ENCODE results near the gene PHACTR3. TPM values are rescaled to one million over a fixed set of nuclear protein-coding genes. Genes with fewer than 3 reads are reported as not detected.

The PHACTR3 gene
- total RNA-seq, 2 experiments from 2014 or later, result not detected

DNA sequence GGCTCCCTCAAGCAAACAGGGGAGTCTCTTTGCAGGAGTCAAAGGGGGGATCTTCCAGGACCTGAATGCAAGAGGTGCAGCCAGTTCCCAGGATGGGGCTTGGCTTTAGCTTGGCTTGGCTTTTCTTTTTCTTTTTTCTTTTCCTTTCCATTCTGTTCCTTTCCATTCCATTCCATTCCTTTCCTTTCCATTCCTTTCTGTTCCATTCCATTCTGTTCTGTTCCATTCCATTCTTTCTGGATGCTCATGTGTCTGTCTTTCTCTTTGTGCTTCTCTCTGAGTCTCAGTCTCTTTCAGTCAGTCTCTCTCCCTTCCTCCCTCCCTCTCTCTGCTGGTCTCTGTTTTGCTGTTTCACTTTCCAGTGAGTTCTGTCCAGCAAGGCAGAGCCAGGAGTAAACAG is 163.3 kb downstream of the PHACTR3 start:
- H3K27me3 Mint-ChIP-seq, result peaks cover 3% of the 10 kb centered on the region
- no peaks in the 10 kb centered on the region for H3K9me3 Mint-ChIP-seq
- CTCF ChIA-PET, result no interaction called here
- no peak for ATAC-seq
- H3K27ac Mint-ChIP-seq, result no peak overlapping the region
- TF ChIP-seq, protein P1, sequence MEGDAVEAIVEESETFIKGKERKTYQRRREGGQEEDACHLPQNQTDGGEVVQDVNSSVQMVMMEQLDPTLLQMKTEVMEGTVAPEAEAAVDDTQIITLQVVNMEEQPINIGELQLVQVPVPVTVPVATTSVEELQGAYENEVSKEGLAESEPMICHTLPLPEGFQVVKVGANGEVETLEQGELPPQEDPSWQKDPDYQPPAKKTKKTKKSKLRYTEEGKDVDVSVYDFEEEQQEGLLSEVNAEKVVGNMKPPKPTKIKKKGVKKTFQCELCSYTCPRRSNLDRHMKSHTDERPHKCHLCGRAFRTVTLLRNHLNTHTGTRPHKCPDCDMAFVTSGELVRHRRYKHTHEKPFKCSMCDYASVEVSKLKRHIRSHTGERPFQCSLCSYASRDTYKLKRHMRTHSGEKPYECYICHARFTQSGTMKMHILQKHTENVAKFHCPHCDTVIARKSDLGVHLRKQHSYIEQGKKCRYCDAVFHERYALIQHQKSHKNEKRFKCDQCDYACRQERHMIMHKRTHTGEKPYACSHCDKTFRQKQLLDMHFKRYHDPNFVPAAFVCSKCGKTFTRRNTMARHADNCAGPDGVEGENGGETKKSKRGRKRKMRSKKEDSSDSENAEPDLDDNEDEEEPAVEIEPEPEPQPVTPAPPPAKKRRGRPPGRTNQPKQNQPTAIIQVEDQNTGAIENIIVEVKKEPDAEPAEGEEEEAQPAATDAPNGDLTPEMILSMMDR (IDR thresholded peaks at IDR 0.05), result no peak
- no peak overlapping the region for H3K4me3 Mint-ChIP-seq
- H3K4me1 Mint-ChIP-seq (ENCODE audit: low read depth), result no peaks in the 10 kb centered on the region
- DNase-seq, result no peak
- intact Hi-C loops (cut with micrococcal nuclease), result no loop called here
- H3K36me3 Mint-ChIP-seq (ENCODE audit: low read depth), result no peaks in the 10 kb centered on the region
- POLR2A ChIA-PET, result no interaction called here

DNA sequence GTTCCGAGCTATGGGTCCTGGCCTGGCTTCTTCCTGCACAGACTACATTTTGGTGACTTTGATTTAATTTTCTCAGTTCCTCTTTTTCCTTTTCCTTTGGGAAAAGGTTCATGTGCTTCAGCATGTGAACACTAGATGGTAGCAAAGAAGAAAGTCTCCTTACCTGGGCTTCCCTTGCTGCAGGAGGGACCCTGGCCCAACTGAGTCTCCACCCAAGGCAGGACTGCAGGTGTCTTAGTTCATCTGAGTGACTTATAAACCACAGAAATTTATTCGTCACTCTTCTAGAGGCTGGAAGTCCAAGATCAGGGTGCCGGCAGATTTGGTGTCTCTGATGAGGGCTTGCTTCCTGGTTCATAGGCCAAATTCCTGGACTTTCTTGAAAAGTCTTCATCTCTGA is 165.9 kb downstream of the PHACTR3 start:
- DNase-seq, result no peak
- intact Hi-C loops (cut with micrococcal nuclease), result no loop called here
- H3K9me3 Mint-ChIP-seq, result no peaks in the 10 kb centered on the region
- ChIA-PET CTCF (no interaction called here), POLR2A (no interaction called here)
- H3K27ac Mint-ChIP-seq, result no peak overlapping the region
- H3K36me3 Mint-ChIP-seq (ENCODE audit: low read depth), result no peaks in the 10 kb centered on the region
- H3K27me3 Mint-ChIP-seq, result peaks cover 3% of the 10 kb centered on the region
- TF ChIP-seq, protein P1 (IDR thresholded peaks at IDR 0.05), result no peak
- H3K4me3 Mint-ChIP-seq, result no peak overlapping the region
- H3K4me1 Mint-ChIP-seq (ENCODE audit: low read depth), result no peaks in the 10 kb centered on the region
- ATAC-seq, result no peak

DNA sequence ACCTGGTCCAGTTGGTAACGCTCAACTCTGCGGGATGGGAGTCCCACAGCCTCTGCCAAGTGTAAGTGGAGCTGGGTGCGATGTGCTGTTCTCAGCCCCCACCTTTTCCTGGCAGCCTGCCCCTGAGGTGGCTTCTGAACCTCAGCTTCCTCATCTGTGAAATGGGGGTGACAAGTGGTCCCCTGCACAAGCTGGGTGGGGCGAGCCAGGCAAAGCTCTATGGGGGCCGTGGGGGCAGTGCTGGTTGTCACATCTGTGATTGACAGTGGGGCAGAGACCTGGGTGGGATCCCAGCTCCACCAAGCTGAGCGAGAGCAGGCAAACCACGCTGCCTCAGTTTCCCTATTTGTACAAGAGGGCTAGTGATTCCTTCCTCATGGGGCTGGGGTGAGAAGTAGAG is 166.5 kb downstream of the PHACTR3 start:
- TF ChIP-seq, protein P1 (IDR thresholded peaks at IDR 0.05), result no peak
- ChIA-PET CTCF (no interaction called here), POLR2A (no interaction called here)
- H3K27ac Mint-ChIP-seq, result no peak overlapping the region
- DNase-seq (no peak), ATAC-seq (no peak)
- H3K4me1 Mint-ChIP-seq (ENCODE audit: low read depth), result no peaks in the 10 kb centered on the region
- H3K9me3 Mint-ChIP-seq, result no peaks in the 10 kb centered on the region
- intact Hi-C loops (cut with micrococcal nuclease), result no loop called here
- H3K4me3 Mint-ChIP-seq, result no peak overlapping the region
- H3K27me3 Mint-ChIP-seq, result peaks cover under 1% of the 10 kb centered on the region
- no peaks in the 10 kb centered on the region for H3K36me3 Mint-ChIP-seq (ENCODE audit: low read depth)

DNA sequence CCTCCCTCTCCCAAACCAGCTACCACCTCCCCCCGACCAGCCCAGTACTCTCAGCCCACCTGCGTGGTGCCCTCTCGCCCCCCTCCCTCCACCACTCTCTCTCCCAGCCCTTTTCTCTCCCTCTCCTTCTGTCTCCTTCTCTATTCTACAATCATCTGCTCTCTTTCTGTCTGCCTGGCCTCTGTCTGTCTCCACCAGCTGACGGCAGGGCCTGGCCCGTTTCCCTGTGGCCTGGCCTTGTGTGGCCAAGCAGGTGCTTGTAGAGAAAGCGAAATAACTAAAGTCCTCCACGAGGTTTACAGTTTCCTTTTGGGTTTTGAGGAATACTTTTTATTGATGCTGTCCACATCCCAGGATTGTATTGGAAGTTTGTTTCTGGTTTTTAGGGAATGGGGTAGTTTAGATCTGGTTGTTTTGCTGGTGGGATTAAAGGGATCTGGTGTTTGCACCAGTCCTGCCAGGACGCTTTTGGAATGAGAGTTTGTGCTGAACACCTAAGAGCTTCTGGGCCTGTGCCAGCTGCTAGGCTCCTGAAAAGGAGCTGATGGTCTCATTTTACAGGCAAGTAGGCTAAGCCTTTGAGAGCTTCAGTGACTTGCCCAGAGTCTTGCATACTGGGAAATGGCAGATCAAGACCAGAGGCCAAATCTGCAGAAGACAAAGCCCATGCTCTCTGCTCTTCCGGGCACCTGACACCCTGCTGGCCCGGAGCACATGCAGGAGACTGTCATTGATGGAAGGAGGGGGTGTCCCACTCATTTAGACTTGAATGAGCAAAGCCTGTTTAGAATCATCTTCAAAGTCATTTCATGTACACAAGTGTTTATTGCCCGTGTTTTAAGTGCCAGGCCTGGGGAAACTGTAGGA is 167.4 kb downstream of the PHACTR3 start:
- ChIA-PET CTCF (no interaction called here), POLR2A (no interaction called here)
- no peak for ATAC-seq
- no peak overlapping the region for H3K4me3 Mint-ChIP-seq
- no peaks in the 10 kb centered on the region for H3K27me3 Mint-ChIP-seq
- no peak for DNase-seq
- intact Hi-C loops (cut with micrococcal nuclease), result no loop called here
- no peak overlapping the region for H3K27ac Mint-ChIP-seq
- TF ChIP-seq, protein P1 (IDR thresholded peaks at IDR 0.05), result no peak
- H3K4me1 Mint-ChIP-seq (ENCODE audit: low read depth), result no peaks in the 10 kb centered on the region
- H3K36me3 Mint-ChIP-seq (ENCODE audit: low read depth), result no peaks in the 10 kb centered on the region
- no peaks in the 10 kb centered on the region for H3K9me3 Mint-ChIP-seq

DNA sequence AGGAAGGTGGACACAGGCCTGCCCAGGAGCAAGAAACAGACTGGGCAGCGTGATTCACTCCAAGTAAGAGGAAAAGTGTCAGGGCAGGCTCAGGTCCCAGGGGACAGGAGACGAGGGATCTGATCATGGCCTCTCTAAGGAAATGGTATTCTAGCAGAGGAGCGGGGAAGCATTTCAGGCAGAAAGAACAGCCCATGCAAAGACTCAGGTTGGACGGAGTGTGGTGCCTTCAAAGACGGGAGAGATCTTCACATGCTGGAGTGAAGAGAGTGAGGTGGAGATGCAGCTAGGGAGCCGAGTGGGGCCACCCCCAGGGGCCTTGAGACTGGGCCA is 168.0 kb downstream of the PHACTR3 start:
- ATAC-seq (no peak), DNase-seq (no peak)
- POLR2A ChIA-PET, result no interaction called here
- TF ChIP-seq, protein P1 (IDR thresholded peaks at IDR 0.05), result no peak
- Mint-ChIP-seq H3K4me1 (ENCODE audit: low read depth) (no peaks in the 10 kb centered on the region), H3K27ac (no peak overlapping the region), H3K4me3 (no peak overlapping the region), H3K27me3 (no peaks in the 10 kb centered on the region), H3K36me3 (ENCODE audit: low read depth) (no peaks in the 10 kb centered on the region), H3K9me3 (no peaks in the 10 kb centered on the region)
- intact Hi-C loops (cut with micrococcal nuclease), result no loop called here
- CTCF ChIA-PET, result no interaction called here

All from activated CD8-positive, alpha-beta T cell treated with anti-CD3 and anti-CD28 coated beads for 36 hours (primary cell).